ENCODE data around the gene SULF2. TPM values are rescaled to one million over a fixed set of nuclear protein-coding genes. Genes with fewer than 3 reads are reported as not detected.

Gene SULF2
- total RNA-seq, 1 donor from 2014 or later: 62.1 TPM

- no peaks in the 10 kb centered on the region for H3K9me3 Mint-ChIP-seq (ENCODE audit: unreplicated experiment)
- DNase-seq (ENCODE audit: low spot score): no peak
- peaks cover 3% of the 10 kb centered on the region for H3K27me3 Mint-ChIP-seq (ENCODE audit: unreplicated experiment)
- peaks cover 9% of the 10 kb centered on the region for H3K36me3 Mint-ChIP-seq (ENCODE audit: low read depth, unreplicated experiment)
- H3K4me3 Mint-ChIP-seq (ENCODE audit: unreplicated experiment): no peak overlapping the region
- H3K27ac Mint-ChIP-seq (ENCODE audit: unreplicated experiment): no peak overlapping the region
- no peaks in the 10 kb centered on the region for H3K4me1 Mint-ChIP-seq (ENCODE audit: unreplicated experiment)
- TF ChIP-seq CTCF (IDR thresholded peaks at IDR 0.05; ENCODE audit: unreplicated experiment): no peak
Measured at GRCh38 chr20:47729472-47729871, 55.8 kb downstream of the SULF2 start.

DNA sequence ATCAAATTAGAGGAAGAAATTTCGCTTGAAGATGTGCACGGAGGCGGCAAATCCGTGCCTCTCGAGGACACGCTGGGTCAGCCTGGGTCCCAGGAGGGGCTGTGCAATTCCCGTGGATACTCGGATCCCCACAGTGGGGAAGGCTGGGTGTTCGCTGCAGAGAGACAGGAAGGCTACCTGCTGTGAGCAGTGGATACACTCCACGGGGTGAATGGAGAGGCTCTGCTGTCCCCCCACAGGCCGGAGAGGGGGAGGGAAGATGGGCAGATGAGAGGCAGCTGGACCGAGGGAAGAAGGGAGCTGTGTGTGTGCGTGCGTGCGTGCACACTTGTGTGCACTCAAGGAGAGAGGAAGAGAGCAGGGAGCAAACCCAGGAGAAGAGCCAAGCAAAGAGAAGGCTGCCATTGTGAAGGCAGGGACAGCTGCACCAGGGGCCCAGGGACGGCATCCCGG, 57.3 kb downstream of the SULF2 start:
- Mint-ChIP-seq H3K9me3 (ENCODE audit: unreplicated experiment) (no peaks in the 10 kb centered on the region), H3K27ac (ENCODE audit: unreplicated experiment) (no peak overlapping the region), H3K36me3 (ENCODE audit: low read depth, unreplicated experiment) (peaks cover 15% of the 10 kb centered on the region), H3K27me3 (ENCODE audit: unreplicated experiment) (peaks cover 3% of the 10 kb centered on the region), H3K4me1 (ENCODE audit: unreplicated experiment) (peaks cover 5% of the 10 kb centered on the region), H3K4me3 (ENCODE audit: unreplicated experiment) (peak overlapping the region; percentile 11)
- no peak for DNase-seq (ENCODE audit: low spot score)
- no peak for TF ChIP-seq CTCF (IDR thresholded peaks at IDR 0.05; ENCODE audit: unreplicated experiment)

- H3K27me3 Mint-ChIP-seq (ENCODE audit: unreplicated experiment): peaks cover 3% of the 10 kb centered on the region
- H3K4me3 Mint-ChIP-seq (ENCODE audit: unreplicated experiment): no peak overlapping the region
- H3K9me3 Mint-ChIP-seq (ENCODE audit: unreplicated experiment): no peaks in the 10 kb centered on the region
- peaks cover 5% of the 10 kb centered on the region for H3K4me1 Mint-ChIP-seq (ENCODE audit: unreplicated experiment)
- H3K36me3 Mint-ChIP-seq (ENCODE audit: low read depth, unreplicated experiment): peaks cover 15% of the 10 kb centered on the region
- TF ChIP-seq CTCF (IDR thresholded peaks at IDR 0.05; ENCODE audit: unreplicated experiment): no peak
- DNase-seq (ENCODE audit: low spot score): no peak
- no peak overlapping the region for H3K27ac Mint-ChIP-seq (ENCODE audit: unreplicated experiment)
Measured at GRCh38 chr20:47727170-47727880, 58.0 kb downstream of the SULF2 start.

GRCh38 chr20:47726632-47727031, 58.6 kb downstream of the SULF2 start:
- H3K4me1 Mint-ChIP-seq (ENCODE audit: unreplicated experiment): peaks cover 7% of the 10 kb centered on the region
- H3K27ac Mint-ChIP-seq (ENCODE audit: unreplicated experiment): no peak overlapping the region
- no peaks in the 10 kb centered on the region for H3K9me3 Mint-ChIP-seq (ENCODE audit: unreplicated experiment)
- no peak for TF ChIP-seq CTCF (IDR thresholded peaks at IDR 0.05; ENCODE audit: unreplicated experiment)
- H3K4me3 Mint-ChIP-seq (ENCODE audit: unreplicated experiment): no peak overlapping the region
- peaks cover 15% of the 10 kb centered on the region for H3K36me3 Mint-ChIP-seq (ENCODE audit: low read depth, unreplicated experiment)
- DNase-seq (ENCODE audit: low spot score): no peak
- H3K27me3 Mint-ChIP-seq (ENCODE audit: unreplicated experiment): peaks cover 3% of the 10 kb centered on the region

- no peak overlapping the region for H3K4me3 Mint-ChIP-seq (ENCODE audit: unreplicated experiment)
- H3K27ac Mint-ChIP-seq (ENCODE audit: unreplicated experiment): no peak overlapping the region
- H3K36me3 Mint-ChIP-seq (ENCODE audit: low read depth, unreplicated experiment): peaks cover 15% of the 10 kb centered on the region
- peak; percentile 99 for TF ChIP-seq CTCF (IDR thresholded peaks at IDR 0.05; ENCODE audit: unreplicated experiment)
- H3K27me3 Mint-ChIP-seq (ENCODE audit: unreplicated experiment): peaks cover 2% of the 10 kb centered on the region
- H3K9me3 Mint-ChIP-seq (ENCODE audit: unreplicated experiment): no peaks in the 10 kb centered on the region
- peak; percentile 81 for DNase-seq (ENCODE audit: low spot score)
- H3K4me1 Mint-ChIP-seq (ENCODE audit: unreplicated experiment): peaks cover 14% of the 10 kb centered on the region
Measured at GRCh38 chr20:47725248-47725973, 59.9 kb downstream of the SULF2 start.

All from endothelial cell (in vitro differentiated cells).